Measurements from ENCODE around the gene PLCD3. TPM values are rescaled to one million over a fixed set of nuclear protein-coding genes. Genes with fewer than 3 reads are reported as not detected.

The PLCD3 gene
- total and polyA plus RNA-seq, 10 of the 15 experiments (the other 5 are each of a cell fraction or from before 2014, with no cell fraction given): 0.02 to 1.6 (median 0.44) TPM

DNA sequence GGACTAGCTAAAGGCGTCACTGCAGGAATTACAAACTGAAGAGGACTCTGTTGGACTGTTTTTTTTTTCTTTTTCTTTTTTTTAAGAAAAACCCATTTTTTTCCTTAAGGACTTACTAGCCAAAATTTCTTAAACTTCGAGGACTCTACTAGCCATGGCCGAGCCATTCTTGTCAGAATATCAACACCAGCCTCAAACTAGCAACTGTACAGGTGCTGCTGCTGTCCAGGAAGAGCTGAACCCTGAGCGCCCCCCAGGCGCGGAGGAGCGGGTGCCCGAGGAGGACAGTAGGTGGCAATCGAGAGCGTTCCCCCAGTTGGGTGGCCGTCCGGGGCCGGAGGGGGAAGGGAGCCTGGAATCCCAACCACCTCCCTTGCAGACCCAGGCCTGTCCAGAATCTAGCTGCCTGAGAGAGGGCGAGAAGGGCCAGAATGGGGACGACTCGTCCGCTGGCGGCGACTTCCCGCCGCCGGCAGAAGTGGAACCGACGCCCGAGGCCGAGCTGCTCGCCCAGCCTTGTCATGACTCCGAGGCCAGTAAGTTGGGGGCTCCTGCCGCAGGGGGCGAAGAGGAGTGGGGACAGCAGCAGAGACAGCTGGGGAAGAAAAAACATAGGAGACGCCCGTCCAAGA lies 16.8 kb upstream of the PLCD3 start (continued):
- TF ChIP-seq, protein P1, sequence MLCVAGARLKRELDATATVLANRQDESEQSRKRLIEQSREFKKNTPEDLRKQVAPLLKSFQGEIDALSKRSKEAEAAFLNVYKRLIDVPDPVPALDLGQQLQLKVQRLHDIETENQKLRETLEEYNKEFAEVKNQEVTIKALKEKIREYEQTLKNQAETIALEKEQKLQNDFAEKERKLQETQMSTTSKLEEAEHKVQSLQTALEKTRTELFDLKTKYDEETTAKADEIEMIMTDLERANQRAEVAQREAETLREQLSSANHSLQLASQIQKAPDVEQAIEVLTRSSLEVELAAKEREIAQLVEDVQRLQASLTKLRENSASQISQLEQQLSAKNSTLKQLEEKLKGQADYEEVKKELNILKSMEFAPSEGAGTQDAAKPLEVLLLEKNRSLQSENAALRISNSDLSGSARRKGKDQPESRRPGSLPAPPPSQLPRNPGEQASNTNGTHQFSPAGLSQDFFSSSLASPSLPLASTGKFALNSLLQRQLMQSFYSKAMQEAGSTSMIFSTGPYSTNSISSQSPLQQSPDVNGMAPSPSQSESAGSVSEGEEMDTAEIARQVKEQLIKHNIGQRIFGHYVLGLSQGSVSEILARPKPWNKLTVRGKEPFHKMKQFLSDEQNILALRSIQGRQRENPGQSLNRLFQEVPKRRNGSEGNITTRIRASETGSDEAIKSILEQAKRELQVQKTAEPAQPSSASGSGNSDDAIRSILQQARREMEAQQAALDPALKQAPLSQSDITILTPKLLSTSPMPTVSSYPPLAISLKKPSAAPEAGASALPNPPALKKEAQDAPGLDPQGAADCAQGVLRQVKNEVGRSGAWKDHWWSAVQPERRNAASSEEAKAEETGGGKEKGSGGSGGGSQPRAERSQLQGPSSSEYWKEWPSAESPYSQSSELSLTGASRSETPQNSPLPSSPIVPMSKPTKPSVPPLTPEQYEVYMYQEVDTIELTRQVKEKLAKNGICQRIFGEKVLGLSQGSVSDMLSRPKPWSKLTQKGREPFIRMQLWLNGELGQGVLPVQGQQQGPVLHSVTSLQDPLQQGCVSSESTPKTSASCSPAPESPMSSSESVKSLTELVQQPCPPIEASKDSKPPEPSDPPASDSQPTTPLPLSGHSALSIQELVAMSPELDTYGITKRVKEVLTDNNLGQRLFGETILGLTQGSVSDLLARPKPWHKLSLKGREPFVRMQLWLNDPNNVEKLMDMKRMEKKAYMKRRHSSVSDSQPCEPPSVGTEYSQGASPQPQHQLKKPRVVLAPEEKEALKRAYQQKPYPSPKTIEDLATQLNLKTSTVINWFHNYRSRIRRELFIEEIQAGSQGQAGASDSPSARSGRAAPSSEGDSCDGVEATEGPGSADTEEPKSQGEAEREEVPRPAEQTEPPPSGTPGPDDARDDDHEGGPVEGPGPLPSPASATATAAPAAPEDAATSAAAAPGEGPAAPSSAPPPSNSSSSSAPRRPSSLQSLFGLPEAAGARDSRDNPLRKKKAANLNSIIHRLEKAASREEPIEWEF (IDR thresholded peaks at IDR 0.05; ENCODE audit: insufficient replicate concordance, low read depth, low read length): no peak
- TF ChIP-seq ZBED1 (IDR thresholded peaks at IDR 0.05; ENCODE audit: borderline replicate concordance) (no peak), NBN (IDR thresholded peaks at IDR 0.05) (no peak), CREM (IDR thresholded peaks at IDR 0.05; ENCODE audit: low read depth) (no peak), NFIC (IDR thresholded peaks at IDR 0.05; ENCODE audit: low read depth, low read length) (no peak), JUND (IDR thresholded peaks at IDR 0.05; ENCODE audit: low read depth, low read length) (no peak), MEF2B (IDR thresholded peaks at IDR 0.05; ENCODE audit: partially characterized antibody, poor library complexity, severe bottlenecking) (no peak)
- TF ChIP-seq, protein P2, sequence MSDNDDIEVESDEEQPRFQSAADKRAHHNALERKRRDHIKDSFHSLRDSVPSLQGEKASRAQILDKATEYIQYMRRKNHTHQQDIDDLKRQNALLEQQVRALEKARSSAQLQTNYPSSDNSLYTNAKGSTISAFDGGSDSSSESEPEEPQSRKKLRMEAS (IDR thresholded peaks at IDR 0.05; ENCODE audit: low read depth, low read length): no peak
- TF ChIP-seq, protein P3, sequence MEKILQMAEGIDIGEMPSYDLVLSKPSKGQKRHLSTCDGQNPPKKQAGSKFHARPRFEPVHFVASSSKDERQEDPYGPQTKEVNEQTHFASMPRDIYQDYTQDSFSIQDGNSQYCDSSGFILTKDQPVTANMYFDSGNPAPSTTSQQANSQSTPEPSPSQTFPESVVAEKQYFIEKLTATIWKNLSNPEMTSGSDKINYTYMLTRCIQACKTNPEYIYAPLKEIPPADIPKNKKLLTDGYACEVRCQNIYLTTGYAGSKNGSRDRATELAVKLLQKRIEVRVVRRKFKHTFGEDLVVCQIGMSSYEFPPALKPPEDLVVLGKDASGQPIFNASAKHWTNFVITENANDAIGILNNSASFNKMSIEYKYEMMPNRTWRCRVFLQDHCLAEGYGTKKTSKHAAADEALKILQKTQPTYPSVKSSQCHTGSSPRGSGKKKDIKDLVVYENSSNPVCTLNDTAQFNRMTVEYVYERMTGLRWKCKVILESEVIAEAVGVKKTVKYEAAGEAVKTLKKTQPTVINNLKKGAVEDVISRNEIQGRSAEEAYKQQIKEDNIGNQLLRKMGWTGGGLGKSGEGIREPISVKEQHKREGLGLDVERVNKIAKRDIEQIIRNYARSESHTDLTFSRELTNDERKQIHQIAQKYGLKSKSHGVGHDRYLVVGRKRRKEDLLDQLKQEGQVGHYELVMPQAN (conservative IDR thresholded peaks at IDR 0.05): peak; percentile 67
- TF ChIP-seq, protein P4, sequence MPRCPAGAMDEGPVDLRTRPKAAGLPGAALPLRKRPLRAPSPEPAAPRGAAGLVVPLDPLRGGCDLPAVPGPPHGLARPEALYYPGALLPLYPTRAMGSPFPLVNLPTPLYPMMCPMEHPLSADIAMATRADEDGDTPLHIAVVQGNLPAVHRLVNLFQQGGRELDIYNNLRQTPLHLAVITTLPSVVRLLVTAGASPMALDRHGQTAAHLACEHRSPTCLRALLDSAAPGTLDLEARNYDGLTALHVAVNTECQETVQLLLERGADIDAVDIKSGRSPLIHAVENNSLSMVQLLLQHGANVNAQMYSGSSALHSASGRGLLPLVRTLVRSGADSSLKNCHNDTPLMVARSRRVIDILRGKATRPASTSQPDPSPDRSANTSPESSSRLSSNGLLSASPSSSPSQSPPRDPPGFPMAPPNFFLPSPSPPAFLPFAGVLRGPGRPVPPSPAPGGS (IDR thresholded peaks at IDR 0.05; ENCODE audit: borderline replicate concordance, insufficient read depth, low read depth, low read length, poor library complexity, severe bottlenecking): no peak
